Common myeloid progenitor, CD34-positive (primary cell): ENCODE results near the gene TMIGD3.

Experiments used
- CTCF ChIA-PET: fragments of 350-600 bp; sonication (Branson Sonifier 250); formaldehyde crosslinking; loops from one replicate; lab custom pipeline; 2021; ENCODE audit warnings: antibody characterized with exemption; lab: Charles Lee
- POLR2A ChIA-PET: fragments of 350-600 bp; sonication (Branson Sonifier 250); formaldehyde crosslinking; loops from one replicate; lab custom pipeline; 2021; ENCODE audit warnings: antibody characterized with exemption; lab: Charles Lee
- DNase-seq, 3 donors: peaks; one replicate each; pipeline versions ENCODE4 v3.0.0 to v3.0.0-alpha.2; 2013
- H3K27ac ChIP-seq, 2 experiments: 1 replicate in 1 of 2; 2 replicates in 1 of 2; pipeline ENCODE4 v1.7.0; 2013; ENCODE audit warnings: inconsistent platforms in 2 of 2, low read length in 2 of 2, mild to moderate bottlenecking in 2 of 2, low read depth in 1 of 2, moderate library complexity in 1 of 2; ENCODE audit not compliant: severe bottlenecking in 2 of 2, insufficient read depth in 1 of 2, poor library complexity in 1 of 2
- H3K27me3 ChIP-seq, 5 experiments: replicated peaks in 2 of 5; 1 replicate in 3 of 5; 2 replicates in 2 of 5; pipeline versions ENCODE4 v1.6.1 to v1.7.0; 2013; ENCODE audit warnings: low read length in 4 of 5, mild to moderate bottlenecking in 2 of 5, moderate library complexity in 2 of 5, inconsistent platforms in 1 of 5; ENCODE audit not compliant: insufficient read depth in 5 of 5, control insufficient read depth in 4 of 5
- H3K36me3 ChIP-seq, 4 experiments: 1 replicate in 2 of 4; 2 replicates in 2 of 4; pipeline versions ENCODE4 v1.6.1 to v1.7.0; 2013; ENCODE audit warnings: low read length in 3 of 4, control low read depth in 1 of 4, mild to moderate bottlenecking in 1 of 4; ENCODE audit not compliant: control insufficient read depth in 4 of 4, insufficient read depth in 4 of 4
- H3K4me1 ChIP-seq, 4 experiments: 1 replicate in 3 of 4; 2 replicates in 1 of 4; pipeline versions ENCODE4 v1.6.1 to v1.7.1; 2013; ENCODE audit warnings: low read length in 3 of 4, mild to moderate bottlenecking in 3 of 4, control low read depth in 1 of 4, inconsistent platforms in 1 of 4, moderate library complexity in 1 of 4; ENCODE audit not compliant: control insufficient read depth in 4 of 4, insufficient read depth in 4 of 4; ENCODE audit errors: control extremely low read depth in 1 of 4
- H3K4me3 ChIP-seq, 7 experiments: 1 replicate in 4 of 7; 2 replicates in 3 of 7; pipeline versions ENCODE4 v1.5.1 to v1.7.0; 2013; ENCODE audit warnings: mild to moderate bottlenecking in 7 of 7, low read length in 6 of 7, moderate library complexity in 6 of 7, inconsistent platforms in 2 of 7, low read depth in 2 of 7, control low read depth in 1 of 7; ENCODE audit not compliant: insufficient read depth in 4 of 7, control insufficient read depth in 1 of 7; ENCODE audit errors: extremely low read depth in 1 of 7
- H3K9me3 ChIP-seq, 5 experiments: 1 replicate in 4 of 5; 2 replicates in 1 of 5; pipeline versions ENCODE4 v1.6.1 to v1.7.1; 2013; ENCODE audit warnings: low read length in 4 of 5, mild to moderate bottlenecking in 2 of 5, inconsistent platforms in 1 of 5, low read depth in 1 of 5, moderate library complexity in 1 of 5; ENCODE audit not compliant: control insufficient read depth in 4 of 5, insufficient read depth in 2 of 5; ENCODE audit errors: control extremely low read depth in 1 of 5
- WGBS: methylation state at CpG from one replicate; pipeline ENCODE4 v1.1.5; 2013; ENCODE audit not compliant: insufficient coverage; 5-methylcytosine and 5-hydroxymethylcytosine counted together

The TMIGD3 gene

DNA sequence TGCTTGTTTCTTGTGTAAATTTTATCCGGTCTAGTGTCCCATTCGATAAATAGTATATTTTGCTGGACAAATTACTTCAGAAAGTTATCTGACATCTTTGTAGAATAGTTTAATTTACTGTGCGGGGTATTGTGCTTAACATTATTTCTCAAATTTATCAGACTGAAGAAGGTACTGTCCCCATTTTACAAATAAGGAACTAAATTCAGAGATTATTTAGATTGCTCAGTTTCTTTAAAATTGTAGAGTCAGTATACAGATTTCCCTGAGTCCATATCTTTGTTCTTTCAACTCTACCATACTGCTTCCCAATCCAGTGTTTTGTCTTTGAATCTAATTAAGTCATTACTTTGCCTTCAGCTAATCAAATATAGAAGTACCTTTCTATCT is 47.8 kb downstream of the TMIGD3 start:
- ChIA-PET CTCF (no interaction called here), POLR2A (no interaction called here)
- H3K27me3 ChIP-seq, result no peaks in the 10 kb centered on the region
- H3K36me3 ChIP-seq, result peaks cover 23 to 82% (median 48%) of the 10 kb centered on the region in 4 experiments
- H3K4me3 ChIP-seq, result no peak overlapping the region
- DNase-seq, result no peak
- no peaks in the 10 kb centered on the region for H3K9me3 ChIP-seq
- H3K27ac ChIP-seq, result no peak overlapping the region
- no CpG with 5 or more reads among the region's 3 CpGs for WGBS
- peaks cover 0 to 14% (median 4%) of the 10 kb centered on the region in 4 experiments for H3K4me1 ChIP-seq

GRCh38 chr1:111454859-111455641 is 48.4 kb downstream of the TMIGD3 start:
- ChIA-PET CTCF (no interaction called here), POLR2A (no interaction called here)
- peak overlapping the region in 1 of 2 experiments; percentile 25 for H3K27ac ChIP-seq
- H3K4me3 ChIP-seq, result no peak overlapping the region
- no peak for DNase-seq
- 89% methylated on average over 1 of the region's 5 CpGs for WGBS
- H3K27me3 ChIP-seq, result no peaks in the 10 kb centered on the region
- peaks cover 23 to 78% (median 46%) of the 10 kb centered on the region in 4 experiments for H3K36me3 ChIP-seq
- H3K9me3 ChIP-seq, result no peaks in the 10 kb centered on the region
- H3K4me1 ChIP-seq, result peaks cover 5 to 20% (median 10%) of the 10 kb centered on the region in 4 experiments

DNA sequence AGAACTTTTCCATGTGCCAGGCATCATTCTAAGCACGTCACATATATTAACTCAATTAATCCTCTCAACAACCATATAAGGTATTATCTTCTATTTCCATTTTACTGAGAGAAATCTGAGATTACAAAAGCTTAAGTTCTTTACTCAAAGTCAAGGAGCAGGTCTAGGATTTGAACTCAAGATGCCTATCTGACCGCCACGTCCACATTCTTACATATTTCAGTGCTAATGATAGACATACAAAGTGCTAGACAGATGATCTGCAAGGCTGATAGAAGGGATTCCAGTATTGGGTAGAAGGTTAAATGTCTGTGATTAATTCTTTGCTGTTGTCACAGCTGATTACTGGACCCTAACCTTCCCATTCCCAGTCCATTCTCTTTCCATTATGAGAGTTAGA is 49.7 kb downstream of the TMIGD3 start:
- ChIA-PET CTCF (interaction anchor here (1.3 to 4.1 kb wide), 2 partner anchors 13 to 21 kb away, joined by 4 to 14 read pairs; partner anchors contain the start of gene C1orf162), POLR2A (interaction anchor here (0.8 kb wide), 1 partner anchor 17 kb away, joined by 5 read pairs; no protein-coding TSS in a partner anchor)
- Histone ChIP-seq H3K4me3 (no peak overlapping the region), H3K27ac (no peak overlapping the region), H3K27me3 (no peaks in the 10 kb centered on the region), H3K36me3 (peaks cover 20 to 65% (median 36%) of the 10 kb centered on the region in 4 experiments), H3K9me3 (no peaks in the 10 kb centered on the region), H3K4me1 (peaks cover 7 to 27% (median 13%) of the 10 kb centered on the region in 4 experiments)
- DNase-seq, result no peak
- WGBS, result 100% methylated on average over 1 of the region's 3 CpGs

DNA sequence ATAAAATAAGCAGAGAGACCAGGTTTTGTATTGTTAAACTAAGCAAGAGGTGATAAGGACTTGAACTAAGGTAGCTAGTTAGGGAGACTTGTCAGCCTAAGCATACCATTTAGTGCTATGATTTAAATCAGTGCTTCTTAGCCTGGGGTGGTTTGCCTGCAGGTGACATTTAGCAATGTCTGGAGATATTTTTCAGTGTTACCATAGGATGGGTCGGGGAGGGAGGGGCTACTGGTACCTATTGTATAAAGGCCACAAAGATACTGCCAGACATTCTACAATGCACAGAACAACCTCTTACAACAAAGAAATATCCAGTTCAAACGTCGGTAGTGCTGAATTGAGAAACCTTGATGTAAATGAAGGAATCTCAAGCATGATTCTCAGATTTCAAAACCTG is 50.9 kb downstream of the TMIGD3 start:
- POLR2A ChIA-PET, result no interaction called here
- DNase-seq, result no peak
- no peak overlapping the region for H3K4me3 ChIP-seq
- CTCF ChIA-PET, result interaction anchor here (0.7 to 4.1 kb wide), 8 partner anchors 9 to 56 kb away, joined by 3 to 14 read pairs (median 4); partner anchors contain the start of gene C1orf162
- peak overlapping the region in 1 of 2 experiments; percentile 49 for H3K27ac ChIP-seq
- H3K4me1 ChIP-seq, result peaks cover 11 to 38% (median 18%) of the 10 kb centered on the region in 4 experiments
- H3K9me3 ChIP-seq, result no peaks in the 10 kb centered on the region
- H3K36me3 ChIP-seq, result peaks cover 13 to 54% (median 28%) of the 10 kb centered on the region in 4 experiments
- WGBS, result no CpG with 5 or more reads among the region's 3 CpGs
- H3K27me3 ChIP-seq, result no peaks in the 10 kb centered on the region

DNA sequence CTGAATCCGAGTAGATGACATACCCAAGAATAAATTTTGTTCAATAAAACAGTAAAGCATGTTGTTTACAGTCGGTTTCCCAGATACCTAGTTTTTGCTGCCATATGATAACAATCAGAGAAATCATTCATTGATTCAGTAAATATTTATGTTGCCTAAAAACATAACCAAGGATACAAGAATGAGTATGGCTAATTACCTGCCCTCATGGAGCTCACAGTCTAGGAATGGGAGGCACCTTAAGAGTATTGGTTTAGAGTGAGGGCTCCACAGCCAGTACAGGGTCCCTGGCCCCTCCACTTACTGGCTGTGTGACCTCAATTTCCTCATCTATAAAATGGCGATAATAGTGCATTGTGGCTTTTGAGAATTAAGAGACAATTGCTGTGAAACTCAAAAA is 53.2 kb downstream of the TMIGD3 start:
- H3K4me3 ChIP-seq, result peak overlapping the region in 6 of 7 experiments; percentile 84 to 99 (median 98)
- ChIA-PET POLR2A (no interaction called here), CTCF (interaction anchor here (1.0 to 4.1 kb wide), 3 partner anchors 10 to 208 kb away, joined by 3 to 14 read pairs (median 3); no protein-coding TSS in a partner anchor)
- 100% methylated on average over 1 of the region's 3 CpGs for WGBS
- H3K4me1 ChIP-seq, result peaks cover 11 to 39% (median 23%) of the 10 kb centered on the region in 4 experiments
- peaks cover 8 to 52% (median 24%) of the 10 kb centered on the region in 4 experiments for H3K36me3 ChIP-seq
- DNase-seq, result no peak
- peak overlapping the region; percentile 97 to 98 for H3K27ac ChIP-seq
- H3K27me3 ChIP-seq, result no peaks in the 10 kb centered on the region
- no peaks in the 10 kb centered on the region for H3K9me3 ChIP-seq

DNA sequence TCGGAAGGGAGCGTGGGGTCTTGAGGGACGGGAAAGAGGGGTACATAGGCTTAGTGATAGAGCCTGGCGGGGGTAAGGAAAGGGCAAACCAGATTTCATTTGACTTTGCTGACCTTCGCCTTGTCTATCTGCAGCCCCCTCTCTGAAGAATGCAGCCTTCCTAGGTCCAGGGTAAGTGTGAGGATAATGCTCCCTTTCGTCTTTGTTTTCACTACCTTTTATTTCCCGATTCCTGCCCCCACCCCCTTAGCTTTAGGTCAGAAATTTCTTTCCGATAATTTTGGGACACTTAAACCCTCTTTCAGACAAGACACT is 53.8 kb downstream of the TMIGD3 start:
- Histone ChIP-seq H3K27me3 (no peaks in the 10 kb centered on the region), H3K9me3 (no peaks in the 10 kb centered on the region), H3K27ac (peak overlapping the region; percentile 97 to 98), H3K4me1 (peaks cover 11 to 36% (median 23%) of the 10 kb centered on the region in 4 experiments), H3K36me3 (peaks cover 7 to 52% (median 25%) of the 10 kb centered on the region in 4 experiments), H3K4me3 (peak overlapping the region; percentile 84 to 99 (median 98))
- WGBS, result 0% methylated on average over 8 of the region's 8 CpGs
- no peak for DNase-seq
- POLR2A ChIA-PET, result interaction anchor here (0.5 to 1.6 kb wide), 2 partner anchors 58 to 204 kb away, joined by 4 to 5 read pairs; no protein-coding TSS in a partner anchor
- CTCF ChIA-PET, result interaction anchor here (1.0 to 4.1 kb wide), 5 partner anchors 9 to 302 kb away, joined by 3 to 14 read pairs (median 3); no protein-coding TSS in a partner anchor
